ENCODE results near the gene DENND1A.
A peak's percentile ranks its signal among the peaks of the same experiment; 100 is the strongest.

The DENND1A gene

DNA sequence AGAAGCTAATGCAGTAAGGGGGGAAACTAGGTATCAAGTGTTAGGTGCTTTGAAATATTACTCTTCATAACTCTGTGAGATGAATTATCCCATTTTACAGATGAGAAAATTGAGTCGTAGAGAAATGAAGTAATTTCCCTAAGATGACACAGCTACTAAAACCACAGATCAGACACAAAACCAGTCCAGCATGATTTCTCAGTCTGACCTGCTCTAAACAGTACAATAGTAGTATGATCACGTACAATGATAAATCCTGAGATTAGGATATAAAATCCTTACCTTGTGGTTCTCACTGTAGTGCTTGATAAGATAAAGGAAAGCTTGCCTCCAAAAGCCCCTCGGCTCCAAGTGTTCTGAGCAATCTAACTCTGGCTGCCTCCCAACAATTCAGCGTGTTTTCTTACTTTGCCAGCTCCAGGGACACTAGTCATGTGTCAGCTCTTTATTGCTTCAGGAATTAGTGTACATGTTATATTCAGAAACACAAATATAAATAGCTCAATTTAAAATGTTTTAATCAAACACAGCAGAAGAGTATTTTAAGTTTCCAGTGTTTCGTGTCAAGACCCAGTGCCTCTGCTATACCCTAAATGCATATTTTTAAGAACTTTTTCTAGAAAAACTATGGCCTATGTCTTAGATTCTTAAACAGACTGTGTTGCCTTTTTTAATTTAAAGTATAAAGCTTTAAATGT is 243.6 kb downstream of the DENND1A start:
- no peak for DNase-seq (ENCODE audit: low spot score)

DNA sequence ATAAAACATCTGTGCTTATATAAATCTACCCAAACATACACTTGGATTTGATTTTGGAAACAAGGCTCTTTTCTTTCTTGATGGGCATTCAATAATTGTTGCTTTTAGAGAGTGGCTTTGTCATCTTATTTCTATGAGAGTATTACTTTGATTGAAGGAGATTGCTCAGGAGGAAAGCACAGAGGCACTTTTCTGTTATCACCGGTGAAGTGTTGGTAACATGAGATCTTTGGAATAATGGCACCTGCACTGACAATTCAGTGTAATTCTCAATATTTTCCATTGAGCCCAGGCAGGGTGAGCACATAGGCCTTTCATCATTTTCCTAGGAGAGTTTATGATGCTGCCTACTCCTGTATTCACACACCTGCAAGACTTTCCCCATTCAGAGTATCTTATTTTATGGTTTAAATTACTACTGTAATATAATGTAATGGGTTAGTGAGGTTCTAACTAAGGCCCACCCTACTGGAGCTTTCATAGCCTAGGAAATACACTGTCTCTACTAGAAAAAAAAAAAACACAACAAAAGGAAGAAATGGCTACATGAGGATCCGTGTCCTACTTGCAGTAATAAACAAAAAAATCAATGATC is 244.3 kb downstream of the DENND1A start:
- no peak for DNase-seq (ENCODE audit: low spot score)

GRCh38 chr9:123684393-123685149 is 245.4 kb downstream of the DENND1A start:
- no peak for DNase-seq (ENCODE audit: low spot score)

GRCh38 chr9:123682746-123683145 is 247.2 kb downstream of the DENND1A start:
- no peak for DNase-seq (ENCODE audit: low spot score)

DNA sequence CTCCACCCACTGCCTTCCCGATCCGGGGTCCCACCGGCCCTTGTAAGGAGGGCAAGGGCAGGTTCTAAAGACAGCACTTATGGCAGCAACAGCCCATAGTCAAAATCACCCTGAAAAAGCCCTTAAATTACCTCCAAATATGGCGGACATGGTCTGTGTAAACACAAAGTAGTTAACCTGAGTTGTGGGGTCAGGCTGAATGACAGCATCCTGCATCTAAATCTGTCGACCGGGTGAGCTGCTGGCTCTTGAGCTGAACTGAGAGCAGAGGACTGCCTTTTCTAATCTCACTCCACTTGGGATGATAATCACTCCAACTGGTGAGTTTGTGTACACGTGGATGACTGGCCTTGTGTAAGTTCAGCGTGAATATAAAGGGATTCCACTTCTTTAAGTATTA is 249.6 kb downstream of the DENND1A start:
- DNase-seq (ENCODE audit: low spot score), result no peak

DNA sequence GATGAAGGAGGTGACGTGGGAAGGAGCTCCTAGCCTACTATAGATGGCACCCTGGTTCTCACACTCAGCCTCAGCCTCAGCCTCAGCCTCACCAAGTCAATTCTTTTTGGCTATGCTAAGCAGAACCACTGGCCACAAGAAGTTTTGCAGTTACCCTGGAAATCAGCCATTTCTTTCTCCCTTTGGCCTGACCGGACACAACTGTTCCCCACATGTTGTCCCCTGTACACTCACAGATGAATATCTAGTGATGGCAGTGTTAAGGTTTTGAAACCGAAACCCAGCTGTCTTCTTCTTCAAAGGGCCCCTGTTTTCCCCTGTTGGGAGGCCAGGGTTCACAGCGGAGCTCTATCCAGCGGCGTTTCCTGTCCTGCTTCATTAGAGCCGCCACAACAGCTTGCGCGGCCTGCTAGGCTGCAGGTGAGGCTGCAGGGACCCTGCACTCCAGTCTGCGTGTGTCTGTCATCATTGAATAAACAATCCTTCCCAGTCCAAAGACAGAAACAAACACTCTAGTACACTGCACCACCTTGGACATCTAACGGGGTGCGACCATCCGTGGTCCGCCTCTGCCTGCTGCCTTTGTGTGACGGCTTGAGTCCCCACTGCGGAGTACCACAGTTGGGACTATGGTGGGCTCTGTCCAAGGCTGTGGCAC is 250.5 kb downstream of the DENND1A start:
- peak; percentile 24 for DNase-seq (ENCODE audit: low spot score)

GRCh38 chr9:123678878-123679329 is 251.0 kb downstream of the DENND1A start:
- DNase-seq (ENCODE audit: low spot score), result no peak

GRCh38 chr9:123678038-123678877 is 251.7 kb downstream of the DENND1A start:
- no peak for DNase-seq (ENCODE audit: low spot score)

- DNase-seq (ENCODE audit: low spot score), result no peak
These were observed 253.1 kb downstream of the DENND1A start for GRCh38 chr9:123676869-123677268.

- DNase-seq (ENCODE audit: low spot score), result no peak
These were observed 260.6 kb downstream of the DENND1A start for GRCh38 chr9:123669346-123669745.

GRCh38 chr9:123663529-123663928 is 266.4 kb downstream of the DENND1A start:
- DNase-seq (ENCODE audit: low spot score), result no peak

- DNase-seq (ENCODE audit: low spot score), result no peak
These were observed 267.7 kb downstream of the DENND1A start for GRCh38 chr9:123662057-123662776.

DNA sequence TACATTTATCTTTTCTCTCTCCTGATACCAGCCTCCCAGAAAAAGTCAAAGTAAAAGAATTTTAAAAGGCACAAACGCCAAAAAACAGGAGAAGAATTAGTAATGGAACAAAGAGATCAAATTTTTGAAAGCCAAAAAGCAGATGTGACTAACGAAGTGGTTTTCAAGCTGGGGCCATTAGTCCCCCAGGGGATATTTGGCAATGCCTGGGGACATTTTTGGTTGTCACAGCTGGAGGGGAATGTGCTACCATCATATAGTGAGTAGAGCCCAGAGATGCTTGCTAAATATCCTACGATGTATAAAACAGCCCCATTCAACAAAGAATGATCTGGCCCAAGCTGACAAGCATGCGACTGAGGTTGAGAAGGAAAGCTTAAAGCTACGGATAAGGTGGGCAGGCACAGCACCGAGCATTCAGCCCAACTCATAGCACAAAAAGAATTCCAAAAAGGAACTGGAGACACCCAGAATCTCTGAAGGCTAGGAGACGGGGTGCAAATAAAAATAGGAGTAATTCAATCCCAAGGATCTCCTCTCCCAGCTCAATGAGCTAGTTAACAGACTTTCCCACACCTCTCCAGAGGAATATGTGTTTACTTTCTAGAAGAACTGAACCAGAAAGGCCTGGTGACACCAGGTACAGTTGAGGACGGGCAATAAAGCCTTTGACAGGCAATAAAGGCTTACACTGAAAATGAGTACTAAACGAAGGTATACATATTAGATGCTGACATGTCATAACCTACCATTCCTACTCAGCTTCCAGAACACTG is 269.0 kb downstream of the DENND1A start:
- no peak for DNase-seq (ENCODE audit: low spot score)

- DNase-seq (ENCODE audit: low spot score), result no peak
These were observed 270.6 kb downstream of the DENND1A start for GRCh38 chr9:123659358-123659757.

- DNase-seq (ENCODE audit: low spot score), result no peak
These were observed 271.1 kb downstream of the DENND1A start for GRCh38 chr9:123658792-123659191.

- no peak for DNase-seq (ENCODE audit: low spot score)
These were observed 272.0 kb downstream of the DENND1A start for GRCh38 chr9:123657941-123658340.

- no peak for DNase-seq (ENCODE audit: low spot score)
These were observed 272.8 kb downstream of the DENND1A start for GRCh38 chr9:123657099-123657498.

GRCh38 chr9:123656565-123656964 is 273.4 kb downstream of the DENND1A start:
- no peak for DNase-seq (ENCODE audit: low spot score)

- no peak for DNase-seq (ENCODE audit: low spot score)
These were observed 274.1 kb downstream of the DENND1A start for GRCh38 chr9:123655681-123656423.
